SK-N-MC (cell line): ENCODE measurements around the gene VEPH1.

Experiments used
- EZH2 ChIP-seq: fragments of 200-600 bp; sonication (generic); IDR thresholded peaks from one replicate; pipeline ENCODE4 v1.6.1; 2017; ENCODE audit warnings: antibody characterized with exemption
- POLR2AphosphoS5 ChIP-seq: IDR thresholded peaks from 2 replicates; pipeline ENCODE4 v1.6.1; 2012; ENCODE audit warnings: mild to moderate bottlenecking, low read depth, low read length, borderline replicate concordance

DNA sequence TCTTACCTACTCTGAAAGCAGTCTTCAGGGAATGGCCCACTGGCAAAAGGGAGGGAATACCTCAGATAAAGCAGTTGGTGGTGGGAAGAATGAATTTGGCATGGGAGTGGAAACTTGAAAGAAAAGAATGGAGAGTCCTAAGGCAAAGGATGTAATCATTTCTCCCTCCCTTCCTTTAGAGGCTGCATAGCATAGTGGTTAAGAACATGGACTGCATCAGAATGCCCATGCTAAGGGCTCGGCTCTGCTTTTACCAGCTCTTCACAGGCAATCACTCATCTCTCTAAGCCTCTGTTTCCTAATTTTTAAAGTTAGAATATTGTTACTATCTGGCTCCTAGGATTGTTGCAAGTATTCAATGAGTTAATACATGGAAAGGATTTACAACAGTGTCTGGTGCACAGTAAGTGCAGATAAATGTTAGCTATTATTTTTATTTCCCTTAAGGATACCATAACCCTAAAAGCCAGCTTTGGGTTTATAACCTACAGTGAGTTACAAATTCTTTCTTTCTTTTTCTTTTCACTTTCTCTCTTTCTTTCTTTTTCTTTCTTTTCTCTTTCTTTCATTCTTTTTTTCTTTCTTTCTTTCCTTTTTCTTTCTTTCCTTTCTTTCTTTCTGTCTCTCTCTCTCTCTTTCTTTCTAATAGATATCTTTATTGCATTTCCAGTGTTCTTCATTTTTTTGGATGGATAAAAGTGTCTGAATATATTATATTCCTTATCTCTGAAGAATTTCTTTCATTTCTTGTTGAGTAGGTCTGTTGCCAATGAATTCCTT is 23.6 kb downstream of the VEPH1 start:
- TF ChIP-seq EZH2 (no peak), POLR2AphosphoS5 (no peak)
